Measurements from ENCODE around the gene CACHD1. TPM values are rescaled to one million over a fixed set of nuclear protein-coding genes. Genes with fewer than 3 reads are reported as not detected.

The CACHD1 gene
- total RNA-seq, 2 experiments from 2014 or later = not detected

DNA sequence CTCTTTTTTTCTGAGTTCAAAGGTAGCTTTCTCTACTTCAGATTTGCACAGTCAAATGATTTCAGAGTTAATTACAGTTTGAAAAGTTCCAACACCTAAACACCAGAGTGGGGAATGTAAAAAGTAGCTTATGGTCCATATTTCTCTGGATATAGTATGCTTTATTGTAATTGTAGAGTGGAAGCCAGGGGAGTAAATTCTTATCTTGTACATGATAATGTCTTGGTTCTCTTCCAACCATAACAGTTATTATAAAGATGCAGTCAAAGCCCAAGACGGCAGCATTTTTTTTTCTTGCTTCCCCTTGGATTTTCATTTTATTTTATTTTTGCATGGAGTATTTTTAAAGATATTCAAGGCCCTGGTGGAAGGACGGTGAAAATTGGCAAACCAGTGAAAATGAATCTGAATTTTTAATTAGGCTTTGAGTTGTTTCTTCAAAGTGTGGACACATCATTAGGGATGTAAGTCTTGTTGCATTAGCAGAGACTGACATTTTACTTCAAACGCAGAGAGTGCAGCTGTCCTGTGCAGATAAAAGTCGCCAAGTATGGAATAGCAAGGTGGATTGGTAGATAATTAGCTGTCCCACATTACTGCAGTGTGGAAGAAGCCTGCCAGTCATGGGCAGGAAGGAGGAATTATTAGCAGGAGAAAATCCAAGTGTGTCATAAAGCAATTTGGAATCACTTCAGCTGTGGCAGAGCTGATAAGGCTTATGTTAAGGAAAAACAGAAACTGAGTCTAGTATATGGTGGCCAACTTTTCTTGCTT, 11.3 kb downstream of the CACHD1 start:
- Histone ChIP-seq H3K4me1 (ENCODE audit: insufficient read depth, low read length, poor library complexity, severe bottlenecking) (no peaks in the 10 kb centered on the region), H3K9me2 (ENCODE audit: insufficient read depth, low read length) (no peaks in the 10 kb centered on the region), H3K79me2 (ENCODE audit: insufficient read depth, low read depth, low read length) (no peaks in the 10 kb centered on the region), H3K9me3 (ENCODE audit: low read length) (no peaks in the 10 kb centered on the region), H3K27ac (ENCODE audit: low read depth, low read length, poor library complexity, severe bottlenecking) (no peak overlapping the region), H3K36me3 (ENCODE audit: insufficient read depth, low read length) (no peaks in the 10 kb centered on the region), H2AFZ (ENCODE audit: low read length) (no peak overlapping the region), H4K20me1 (ENCODE audit: insufficient read depth, low read length) (no peaks in the 10 kb centered on the region), H3K4me2 (ENCODE audit: low read length) (no peak overlapping the region), H3K4me3 (ENCODE audit: low read depth, low read length, poor library complexity, severe bottlenecking) (no peak overlapping the region)
- ChIA-PET CTCF (ENCODE audit: unreplicated experiment) (no interaction called here), POLR2A (interaction anchor here (0.7 kb wide), 1 partner anchor 74 kb away, joined by 5 read pairs; no protein-coding TSS in a partner anchor)
- DNase-seq (ENCODE audit: low spot score) = no peak
- intact Hi-C loops (cut with micrococcal nuclease; ENCODE audit: unreplicated experiment) = no loop called here
- no TSS peak for BruUV-seq (replicated peaks)
- no peak for TF ChIP-seq EZH2phosphoT487 (IDR thresholded peaks at IDR 0.05; ENCODE audit: borderline replicate concordance, low read depth, low read length)
- TF ChIP-seq, protein P1, sequence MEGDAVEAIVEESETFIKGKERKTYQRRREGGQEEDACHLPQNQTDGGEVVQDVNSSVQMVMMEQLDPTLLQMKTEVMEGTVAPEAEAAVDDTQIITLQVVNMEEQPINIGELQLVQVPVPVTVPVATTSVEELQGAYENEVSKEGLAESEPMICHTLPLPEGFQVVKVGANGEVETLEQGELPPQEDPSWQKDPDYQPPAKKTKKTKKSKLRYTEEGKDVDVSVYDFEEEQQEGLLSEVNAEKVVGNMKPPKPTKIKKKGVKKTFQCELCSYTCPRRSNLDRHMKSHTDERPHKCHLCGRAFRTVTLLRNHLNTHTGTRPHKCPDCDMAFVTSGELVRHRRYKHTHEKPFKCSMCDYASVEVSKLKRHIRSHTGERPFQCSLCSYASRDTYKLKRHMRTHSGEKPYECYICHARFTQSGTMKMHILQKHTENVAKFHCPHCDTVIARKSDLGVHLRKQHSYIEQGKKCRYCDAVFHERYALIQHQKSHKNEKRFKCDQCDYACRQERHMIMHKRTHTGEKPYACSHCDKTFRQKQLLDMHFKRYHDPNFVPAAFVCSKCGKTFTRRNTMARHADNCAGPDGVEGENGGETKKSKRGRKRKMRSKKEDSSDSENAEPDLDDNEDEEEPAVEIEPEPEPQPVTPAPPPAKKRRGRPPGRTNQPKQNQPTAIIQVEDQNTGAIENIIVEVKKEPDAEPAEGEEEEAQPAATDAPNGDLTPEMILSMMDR (conservative IDR thresholded peaks at IDR 0.05; ENCODE audit: low read length) = no peak

DNA sequence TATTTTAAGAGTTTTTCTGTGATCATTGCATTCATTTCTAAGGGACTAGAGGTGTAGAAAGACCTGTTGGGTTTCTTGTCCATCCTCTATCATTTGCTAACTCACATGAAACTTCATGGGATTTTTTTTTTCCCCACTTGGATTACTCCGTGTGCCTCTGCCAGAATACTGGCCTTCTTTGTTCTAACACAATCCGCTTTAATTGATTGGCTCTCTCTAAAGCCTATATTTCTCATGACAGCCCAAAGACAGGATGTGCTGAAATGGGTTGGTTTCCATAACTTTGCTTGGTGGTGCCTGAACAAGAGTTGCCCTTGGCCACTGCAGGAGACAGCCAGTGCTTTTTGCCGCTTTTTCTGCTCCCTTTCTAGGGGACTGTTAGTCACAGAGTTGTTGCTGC, 12.2 kb downstream of the CACHD1 start:
- Histone ChIP-seq H3K4me2 (ENCODE audit: low read length) (no peak overlapping the region), H3K4me1 (ENCODE audit: insufficient read depth, low read length, poor library complexity, severe bottlenecking) (no peaks in the 10 kb centered on the region), H3K36me3 (ENCODE audit: insufficient read depth, low read length) (no peaks in the 10 kb centered on the region), H3K9me3 (ENCODE audit: low read length) (no peaks in the 10 kb centered on the region), H3K27ac (ENCODE audit: low read depth, low read length, poor library complexity, severe bottlenecking) (no peak overlapping the region), H3K4me3 (ENCODE audit: low read depth, low read length, poor library complexity, severe bottlenecking) (no peak overlapping the region), H4K20me1 (ENCODE audit: insufficient read depth, low read length) (no peaks in the 10 kb centered on the region), H3K9me2 (ENCODE audit: insufficient read depth, low read length) (no peaks in the 10 kb centered on the region), H3K79me2 (ENCODE audit: insufficient read depth, low read depth, low read length) (no peaks in the 10 kb centered on the region), H2AFZ (ENCODE audit: low read length) (no peak overlapping the region)
- CTCF ChIA-PET (ENCODE audit: unreplicated experiment) = no interaction called here
- no peak for TF ChIP-seq EZH2phosphoT487 (IDR thresholded peaks at IDR 0.05; ENCODE audit: borderline replicate concordance, low read depth, low read length)
- TF ChIP-seq, protein P1 (conservative IDR thresholded peaks at IDR 0.05; ENCODE audit: low read length) = no peak
- intact Hi-C loops (cut with micrococcal nuclease; ENCODE audit: unreplicated experiment) = no loop called here
- POLR2A ChIA-PET = no interaction called here
- no TSS peak for BruUV-seq (replicated peaks)
- DNase-seq (ENCODE audit: low spot score) = no peak

DNA sequence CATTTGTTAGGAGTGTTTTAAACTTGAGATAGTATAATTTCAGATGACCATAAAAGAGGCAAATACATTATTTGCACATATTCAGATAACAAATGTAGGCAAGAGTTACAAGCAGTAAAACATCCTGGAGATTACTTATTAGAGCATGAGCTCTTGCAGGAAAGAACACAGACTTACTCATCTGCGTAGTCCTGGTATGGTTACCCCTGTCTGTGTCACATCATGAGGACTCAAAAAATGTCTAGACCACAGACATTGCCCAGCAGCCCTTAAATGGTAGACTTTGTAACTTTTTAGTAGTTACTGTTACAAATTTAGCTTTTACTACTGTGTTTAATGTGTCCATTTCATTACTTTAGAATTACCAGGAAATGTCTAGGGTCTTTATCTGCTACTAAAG, 12.8 kb downstream of the CACHD1 start:
- Histone ChIP-seq H3K4me2 (ENCODE audit: low read length) (no peak overlapping the region), H2AFZ (ENCODE audit: low read length) (no peak overlapping the region), H3K9me2 (ENCODE audit: insufficient read depth, low read length) (no peaks in the 10 kb centered on the region), H3K4me1 (ENCODE audit: insufficient read depth, low read length, poor library complexity, severe bottlenecking) (no peaks in the 10 kb centered on the region), H4K20me1 (ENCODE audit: insufficient read depth, low read length) (no peaks in the 10 kb centered on the region), H3K36me3 (ENCODE audit: insufficient read depth, low read length) (no peaks in the 10 kb centered on the region), H3K79me2 (ENCODE audit: insufficient read depth, low read depth, low read length) (no peaks in the 10 kb centered on the region), H3K9me3 (ENCODE audit: low read length) (no peaks in the 10 kb centered on the region), H3K4me3 (ENCODE audit: low read depth, low read length, poor library complexity, severe bottlenecking) (no peak overlapping the region), H3K27ac (ENCODE audit: low read depth, low read length, poor library complexity, severe bottlenecking) (no peak overlapping the region)
- POLR2A ChIA-PET = interaction anchor here (0.9 kb wide), 1 partner anchor 11 kb away, joined by 4 read pairs; no protein-coding TSS in a partner anchor
- no TSS peak for BruUV-seq (replicated peaks)
- CTCF ChIA-PET (ENCODE audit: unreplicated experiment) = no interaction called here
- DNase-seq (ENCODE audit: low spot score) = no peak
- intact Hi-C loops (cut with micrococcal nuclease; ENCODE audit: unreplicated experiment) = no loop called here
- TF ChIP-seq, protein P1 (conservative IDR thresholded peaks at IDR 0.05; ENCODE audit: low read length) = no peak
- TF ChIP-seq EZH2phosphoT487 (IDR thresholded peaks at IDR 0.05; ENCODE audit: borderline replicate concordance, low read depth, low read length) = no peak
